Activated naive CD4-positive, alpha-beta T cell treated with anti-CD3 and anti-CD28 coated beads for 36 hours (primary cell): Measurements from ENCODE around the gene NCKAP5. TPM values are rescaled to one million over a fixed set of nuclear protein-coding genes. Genes with fewer than 3 reads are reported as not detected.

Source experiments
- CTCF ChIA-PET: fragments of 350-600 bp; sonication (Branson Sonifier 250); formaldehyde crosslinking; loops from one replicate; lab custom pipeline; 2021; ENCODE audit warnings: antibody characterized with exemption; lab: Charles Lee
- DNase-seq: peaks from one replicate; pipeline ENCODE4 v3.0.0-alpha.2; 2020
- H3K27ac Mint-ChIP-seq: one replicate; pipeline ENCODE4 v1.8.0; 2021; ENCODE audit warnings: mild to moderate bottlenecking, mixed read lengths
- H3K27me3 Mint-ChIP-seq: one replicate; pipeline ENCODE4 v1.8.0; 2021; ENCODE audit warnings: low read depth, mixed read lengths
- H3K36me3 Mint-ChIP-seq: one replicate; pipeline ENCODE4 v1.8.0; 2021; ENCODE audit warnings: low read depth, mixed read lengths
- H3K4me1 Mint-ChIP-seq: one replicate; pipeline ENCODE4 v1.8.0; 2021; ENCODE audit warnings: low read depth, mixed read lengths
- H3K4me3 Mint-ChIP-seq: one replicate; pipeline ENCODE4 v1.8.0; 2021; ENCODE audit warnings: mild to moderate bottlenecking, moderate library complexity, mixed read lengths
- H3K9me3 Mint-ChIP-seq: one replicate; pipeline ENCODE4 v1.8.0; 2021; ENCODE audit warnings: mixed read lengths
- intact Hi-C: fragments of 100-400 bp; cut with micrococcal nuclease; formaldehyde crosslinking; loops from one replicate; pipeline ENCODE4 v1.15.1; 2023
- total RNA-seq, 2 experiments: library from RNA; stranded (reverse); gene quantifications; one replicate each; pipeline ENCODE4 v1.2.3, GENCODE V29; 2021

NCKAP5 gene
- total RNA-seq, 2 experiments from 2014 or later = not detected

- intact Hi-C loops = no loop called here
- Mint-ChIP-seq H3K9me3 (peaks cover 4% of the 10 kb centered on the region), H3K4me1 (no peaks in the 10 kb centered on the region), H3K27me3 (no peaks in the 10 kb centered on the region), H3K4me3 (no peak overlapping the region), H3K27ac (no peak overlapping the region), H3K36me3 (peaks cover 1% of the 10 kb centered on the region)
- CTCF ChIA-PET = no interaction called here
- DNase-seq = no peak
These were observed 369.6 kb downstream of the NCKAP5 start for GRCh38 chr2:133198678-133199077.

DNA sequence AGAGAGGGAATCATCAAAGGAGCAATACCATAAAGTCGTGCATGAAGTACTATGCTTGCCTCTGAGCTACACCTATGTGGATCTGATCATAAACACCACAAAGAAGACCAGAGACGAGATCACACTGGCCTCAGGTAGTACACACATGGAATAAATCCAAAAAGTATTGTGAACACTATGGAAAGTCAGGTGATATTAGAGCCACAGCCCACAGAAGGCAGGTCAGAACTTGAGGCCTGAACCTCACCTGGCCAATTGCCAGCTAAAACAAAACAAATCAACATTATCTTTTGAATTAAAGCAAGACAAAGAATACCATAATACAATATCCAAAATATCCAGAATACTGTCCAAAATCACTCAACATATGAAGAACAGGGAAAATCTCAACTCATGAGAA is 371.1 kb downstream of the NCKAP5 start:
- DNase-seq = no peak
- Mint-ChIP-seq H3K4me1 (no peaks in the 10 kb centered on the region), H3K36me3 (peaks cover 1% of the 10 kb centered on the region), H3K4me3 (no peak overlapping the region), H3K9me3 (no peaks in the 10 kb centered on the region), H3K27ac (no peak overlapping the region), H3K27me3 (no peaks in the 10 kb centered on the region)
- intact Hi-C loops = no loop called here
- CTCF ChIA-PET = interaction anchor here (0.6 kb wide), 1 partner anchor 950 kb away, joined by 3 read pairs; no protein-coding TSS in a partner anchor

DNA sequence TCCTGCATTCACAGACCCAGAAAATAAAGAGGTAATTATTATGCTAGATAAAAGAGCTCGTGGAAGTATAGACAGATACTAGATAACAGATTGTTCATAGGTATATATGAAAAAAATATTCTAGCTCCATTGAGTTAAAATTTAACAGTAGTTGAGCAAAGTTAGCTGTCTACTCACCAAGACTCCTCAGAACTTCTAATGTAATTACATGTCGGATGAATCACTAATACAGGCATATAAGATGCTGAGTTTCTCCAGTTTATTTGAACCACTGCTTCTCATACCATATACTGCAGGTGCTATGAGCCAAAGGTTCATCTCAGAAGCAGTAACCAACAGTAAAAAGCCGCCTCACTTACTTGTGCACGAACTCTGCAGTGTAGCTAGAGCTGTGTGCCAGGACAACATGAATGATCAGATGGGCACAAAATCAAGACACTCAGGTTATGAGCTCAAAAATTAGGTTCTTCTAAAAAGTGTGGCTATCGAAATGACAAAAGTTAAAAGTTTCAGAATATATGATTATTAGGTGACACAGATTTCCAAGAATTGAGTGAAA is 373.4 kb downstream of the NCKAP5 start:
- no peak for DNase-seq
- Mint-ChIP-seq H3K9me3 (peaks cover 4% of the 10 kb centered on the region), H3K4me3 (no peak overlapping the region), H3K27me3 (no peaks in the 10 kb centered on the region), H3K36me3 (peaks cover 3% of the 10 kb centered on the region), H3K27ac (no peak overlapping the region), H3K4me1 (no peaks in the 10 kb centered on the region)
- CTCF ChIA-PET = no interaction called here
- intact Hi-C loops = no loop called here

DNA sequence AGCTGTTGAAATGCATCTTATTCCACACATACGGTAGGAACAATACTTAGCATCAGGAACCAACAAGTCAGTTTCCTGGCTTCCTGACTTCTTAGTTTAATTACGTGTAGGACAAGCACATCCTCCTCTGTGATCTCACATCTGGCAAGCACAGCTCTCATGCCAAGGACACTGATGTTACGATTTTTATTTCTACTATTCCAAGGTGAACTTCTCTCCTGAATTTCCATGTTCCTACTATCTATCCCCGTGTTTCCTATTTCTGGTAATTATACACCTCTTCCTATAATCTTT is 374.0 kb downstream of the NCKAP5 start:
- peaks cover 6% of the 10 kb centered on the region for H3K9me3 Mint-ChIP-seq
- no peaks in the 10 kb centered on the region for H3K4me1 Mint-ChIP-seq
- no peaks in the 10 kb centered on the region for H3K27me3 Mint-ChIP-seq
- no peak overlapping the region for H3K4me3 Mint-ChIP-seq
- no peak overlapping the region for H3K27ac Mint-ChIP-seq
- peaks cover 3% of the 10 kb centered on the region for H3K36me3 Mint-ChIP-seq
- CTCF ChIA-PET = no interaction called here
- intact Hi-C loops = no loop called here
- DNase-seq = no peak

- Mint-ChIP-seq H3K4me3 (no peak overlapping the region), H3K27me3 (no peaks in the 10 kb centered on the region), H3K27ac (no peak overlapping the region), H3K4me1 (no peaks in the 10 kb centered on the region), H3K9me3 (peaks cover 8% of the 10 kb centered on the region), H3K36me3 (peaks cover 3% of the 10 kb centered on the region)
- CTCF ChIA-PET = no interaction called here
- intact Hi-C loops = no loop called here
- no peak for DNase-seq
These were observed 374.5 kb downstream of the NCKAP5 start for GRCh38 chr2:133193544-133194361.

DNA sequence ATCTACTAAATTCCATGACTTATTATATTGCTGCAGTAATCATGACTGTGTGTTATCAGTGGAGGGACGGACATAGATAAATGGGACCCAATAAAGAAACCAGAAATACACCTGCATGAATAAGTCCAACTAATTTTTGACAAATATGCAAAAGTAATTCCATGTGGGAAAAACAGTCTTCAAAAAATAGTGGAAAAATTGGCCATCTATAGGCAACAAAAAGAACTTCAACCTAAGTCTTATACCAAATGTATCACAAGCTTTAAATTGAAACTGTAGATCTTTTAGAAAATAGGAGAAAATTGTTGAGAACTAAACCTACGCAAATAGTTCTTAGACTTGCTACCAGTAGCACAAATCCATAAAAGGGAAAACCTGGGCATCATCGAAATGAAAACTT is 376.2 kb downstream of the NCKAP5 start:
- no peak overlapping the region for H3K27ac Mint-ChIP-seq
- no peaks in the 10 kb centered on the region for H3K4me1 Mint-ChIP-seq

GRCh38 chr2:133177196-133177595 is 391.1 kb downstream of the NCKAP5 start:
- DNase-seq = no peak
- Mint-ChIP-seq H3K4me3 (no peak overlapping the region), H3K9me3 (peaks cover 4% of the 10 kb centered on the region), H3K36me3 (no peaks in the 10 kb centered on the region), H3K27ac (no peak overlapping the region), H3K27me3 (no peaks in the 10 kb centered on the region), H3K4me1 (no peaks in the 10 kb centered on the region)
- CTCF ChIA-PET = no interaction called here
- intact Hi-C loops = no loop called here

More for the DNA sequence above, 376.2 kb downstream of the NCKAP5 start:
- no peak for DNase-seq
- H3K4me3 Mint-ChIP-seq = no peak overlapping the region
- peaks cover 9% of the 10 kb centered on the region for H3K9me3 Mint-ChIP-seq
- H3K36me3 Mint-ChIP-seq = peaks cover 1% of the 10 kb centered on the region
- CTCF ChIA-PET = interaction anchor here (0.6 kb wide), 1 partner anchor 205 kb away, joined by 4 read pairs; no protein-coding TSS in a partner anchor
- no peaks in the 10 kb centered on the region for H3K27me3 Mint-ChIP-seq
- intact Hi-C loops = no loop called here

DNA sequence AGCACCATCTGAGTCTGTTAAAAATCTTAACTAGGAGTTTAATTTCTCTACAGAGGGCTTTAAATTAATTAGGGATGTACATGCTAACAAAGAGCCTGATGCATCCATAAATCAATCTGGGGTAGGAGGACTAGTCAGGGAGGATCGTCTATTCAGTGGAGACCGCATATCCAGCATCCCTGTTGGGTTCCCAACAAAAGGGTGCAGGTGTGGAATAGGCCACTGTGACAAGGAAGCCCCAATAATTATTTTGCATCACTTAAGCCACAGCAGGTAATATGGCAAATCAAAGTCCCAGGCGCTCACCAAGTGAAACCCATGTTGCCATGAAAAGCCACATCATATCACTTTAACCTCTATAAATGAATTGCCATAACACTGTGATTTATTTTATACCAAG is 392.3 kb downstream of the NCKAP5 start:
- intact Hi-C loops = no loop called here
- CTCF ChIA-PET = no interaction called here
- no peaks in the 10 kb centered on the region for H3K9me3 Mint-ChIP-seq

GRCh38 chr2:133173224-133173623 is 395.0 kb downstream of the NCKAP5 start:
- DNase-seq = no peak
- Mint-ChIP-seq H3K4me3 (no peak overlapping the region), H3K4me1 (no peaks in the 10 kb centered on the region), H3K27me3 (no peaks in the 10 kb centered on the region), H3K9me3 (peaks cover 2% of the 10 kb centered on the region), H3K27ac (no peak overlapping the region), H3K36me3 (no peaks in the 10 kb centered on the region)
- CTCF ChIA-PET = interaction anchor here (0.6 kb wide), 1 partner anchor 8 kb away, joined by 4 read pairs; no protein-coding TSS in a partner anchor
- intact Hi-C loops = no loop called here

More for the DNA sequence above, 392.3 kb downstream of the NCKAP5 start:
- no peak for DNase-seq
- no peaks in the 10 kb centered on the region for H3K4me1 Mint-ChIP-seq
- H3K36me3 Mint-ChIP-seq = no peaks in the 10 kb centered on the region
- no peaks in the 10 kb centered on the region for H3K27me3 Mint-ChIP-seq
- H3K4me3 Mint-ChIP-seq = no peak overlapping the region
- no peak overlapping the region for H3K27ac Mint-ChIP-seq

DNA sequence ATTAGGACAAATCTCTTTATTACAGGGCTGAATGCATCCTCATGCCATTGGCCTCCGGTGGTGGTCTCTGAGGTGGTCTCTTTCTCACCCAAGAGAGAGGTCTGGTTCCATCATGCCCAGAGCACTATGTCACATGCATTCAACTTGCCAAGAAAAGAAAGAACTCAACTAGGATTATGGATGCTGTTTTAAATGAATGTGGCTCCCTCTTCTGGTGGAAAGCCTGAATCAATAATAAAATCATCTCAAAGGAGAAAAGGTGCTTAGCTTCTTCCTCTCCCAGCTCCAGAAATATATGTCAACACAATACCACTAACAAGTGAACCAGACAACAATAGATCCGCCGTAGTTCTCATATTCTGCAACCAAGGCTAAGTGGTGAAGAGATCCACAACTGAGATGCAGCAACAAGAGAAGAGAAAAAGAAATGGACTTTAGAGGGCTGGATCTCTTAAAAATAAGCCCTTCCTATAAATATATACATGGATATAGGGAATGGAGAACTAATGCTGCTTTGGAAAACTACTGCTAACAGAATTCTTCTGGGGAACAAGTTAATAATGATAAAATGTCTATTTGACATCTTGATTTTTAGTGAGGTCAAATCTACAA is 396.8 kb downstream of the NCKAP5 start:
- CTCF ChIA-PET = interaction anchor here (0.6 kb wide), 1 partner anchor 467 kb away, joined by 3 read pairs; no protein-coding TSS in a partner anchor
- no peak overlapping the region for H3K4me3 Mint-ChIP-seq
- DNase-seq = no peak
- H3K27me3 Mint-ChIP-seq = no peaks in the 10 kb centered on the region
- no peak overlapping the region for H3K27ac Mint-ChIP-seq
- H3K36me3 Mint-ChIP-seq = no peaks in the 10 kb centered on the region
- intact Hi-C loops = loop anchor here (1.0 kb wide), 1 partner anchor 903 kb away; no protein-coding TSS in a partner anchor
- H3K9me3 Mint-ChIP-seq = peaks cover 2% of the 10 kb centered on the region
- H3K4me1 Mint-ChIP-seq = no peaks in the 10 kb centered on the region

DNA sequence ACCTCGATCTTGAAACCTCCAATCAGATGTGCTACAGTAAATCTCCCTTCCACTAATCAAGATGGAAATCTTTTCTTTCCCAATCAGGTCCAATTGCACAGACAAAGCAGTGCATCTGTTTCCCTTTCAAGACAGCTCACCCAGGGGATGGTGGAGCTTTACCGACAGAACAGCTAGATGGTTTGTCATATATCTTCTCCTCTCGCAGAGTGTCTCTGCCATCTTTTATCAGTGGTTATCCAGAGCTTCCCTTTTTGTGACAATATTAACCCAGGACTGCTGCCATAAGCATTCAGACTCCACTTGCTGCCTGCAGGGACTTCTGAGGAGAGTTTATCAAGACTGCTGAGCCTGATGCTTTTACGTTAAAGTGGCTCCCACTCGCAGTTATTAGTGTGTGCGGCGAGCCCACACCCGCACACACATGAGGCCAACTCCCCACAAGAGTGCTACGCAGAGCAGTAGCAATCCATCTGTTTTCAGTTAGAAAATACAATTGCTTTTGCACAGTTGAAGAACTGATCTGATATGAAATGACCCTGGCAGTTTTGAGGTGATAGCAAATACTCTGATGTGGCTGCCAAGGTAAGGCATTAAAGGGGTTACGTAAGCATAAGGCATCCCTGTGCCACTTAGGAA is 398.9 kb downstream of the NCKAP5 start:
- Mint-ChIP-seq H3K36me3 (no peaks in the 10 kb centered on the region), H3K27ac (no peak overlapping the region), H3K4me1 (no peaks in the 10 kb centered on the region), H3K9me3 (peaks cover 2% of the 10 kb centered on the region), H3K27me3 (no peaks in the 10 kb centered on the region), H3K4me3 (no peak overlapping the region)
- intact Hi-C loops = no loop called here
- CTCF ChIA-PET = interaction anchor here (1.3 kb wide), 1 partner anchor 622 kb away, joined by 3 read pairs; no protein-coding TSS in a partner anchor
- DNase-seq = no peak

DNA sequence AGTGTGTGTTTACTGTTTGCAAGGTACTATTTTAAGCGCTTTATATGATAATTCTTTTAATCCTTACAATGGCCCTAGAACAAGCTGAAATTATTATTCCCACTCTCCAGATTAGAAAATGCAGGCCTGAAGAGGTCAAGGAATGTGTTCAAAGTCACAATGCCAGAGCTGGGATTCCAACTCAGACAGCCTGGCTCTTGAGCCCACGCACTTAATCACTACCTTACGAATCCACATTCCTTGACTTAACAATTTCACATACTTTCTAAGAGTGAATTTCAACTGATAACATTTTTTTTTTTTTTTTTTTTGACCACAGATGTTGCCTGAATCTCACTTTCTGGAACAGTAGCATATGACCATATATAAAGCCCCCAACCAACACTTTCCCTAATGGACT is 400.3 kb downstream of the NCKAP5 start:
- no peaks in the 10 kb centered on the region for H3K27me3 Mint-ChIP-seq
- H3K9me3 Mint-ChIP-seq = peaks cover 2% of the 10 kb centered on the region
- H3K27ac Mint-ChIP-seq = no peak overlapping the region
- no peak overlapping the region for H3K4me3 Mint-ChIP-seq
- CTCF ChIA-PET = interaction anchor here (0.6 kb wide), 1 partner anchor 245 kb away, joined by 4 read pairs; no protein-coding TSS in a partner anchor
- intact Hi-C loops = no loop called here
- no peak for DNase-seq
- no peaks in the 10 kb centered on the region for H3K4me1 Mint-ChIP-seq
- H3K36me3 Mint-ChIP-seq = no peaks in the 10 kb centered on the region
